NCI-H460 (cell line): ENCODE data around the gene C16orf89. TPM values are rescaled to one million over a fixed set of nuclear protein-coding genes. Genes with fewer than 3 reads are reported as not detected.

Experiments used
- DNase-seq: peaks from one replicate; pipeline ENCODE4 v3.0.0-alpha.2; 2016; ENCODE audit warnings: low read depth; ENCODE audit errors: extremely low read depth
- total RNA-seq: library from RNA; depleted of rRNA; stranded (reverse); fragments of >200 nt; shearing (Covaris generic); gene quantifications from 2 replicates; pipeline ENCODE4 v1.2.3, GENCODE V29; 2014

Gene C16orf89
- total RNA-seq, 1 experiment from 2014 or later, result not detected

DNA sequence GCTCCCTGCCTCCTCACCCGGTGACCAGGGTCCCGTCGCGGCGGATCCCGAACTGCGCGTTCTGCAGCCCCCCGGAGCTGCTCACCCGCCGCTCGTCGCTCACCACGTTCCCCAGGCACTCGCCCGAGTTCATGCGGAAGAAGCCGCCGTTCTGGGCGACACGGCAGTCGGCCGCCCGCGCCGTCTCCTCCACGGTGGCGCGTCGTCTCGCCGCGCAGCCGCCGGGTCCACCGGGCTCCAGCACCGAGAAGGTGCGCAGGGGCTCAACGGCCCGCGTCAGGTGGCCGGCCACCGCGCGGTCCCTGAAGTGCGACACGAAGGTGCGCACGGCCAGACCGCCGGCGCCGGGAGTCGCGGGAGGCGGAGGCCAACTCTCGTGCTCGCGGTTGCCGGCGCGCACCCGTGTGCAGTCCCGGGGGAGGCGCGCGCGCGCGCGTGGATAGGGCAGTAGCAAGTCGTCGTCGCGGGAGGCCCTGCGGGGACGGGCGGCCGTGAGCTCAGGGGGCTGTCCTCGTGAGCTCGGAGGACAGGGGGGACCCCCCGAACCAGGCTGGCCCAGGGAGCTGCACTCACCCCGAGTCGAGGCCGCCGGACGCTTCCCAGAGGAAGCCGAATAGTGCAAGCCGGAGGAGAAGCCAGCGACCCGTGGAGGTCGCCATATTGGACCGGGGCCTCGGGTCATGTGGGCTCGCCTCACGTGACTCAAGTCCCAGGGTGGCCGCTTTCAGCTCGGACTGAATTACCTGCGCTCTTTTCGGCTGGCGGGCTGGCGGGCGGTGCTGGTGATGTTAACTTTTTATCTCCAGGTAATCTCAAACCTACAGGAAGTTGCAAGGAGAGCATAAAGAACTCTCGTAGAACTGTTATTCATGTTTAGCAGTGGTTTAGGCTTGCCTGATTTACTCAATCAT, 32.2 kb downstream of the C16orf89 start, which contains the start of gene NAGPA:
TSS of gene NAGPA (minus strand) at position 680 of the 911 bp plus-strand sequence. CDS start at position 659, 21 bp downstream.
- peak; percentile 77 for DNase-seq

DNA sequence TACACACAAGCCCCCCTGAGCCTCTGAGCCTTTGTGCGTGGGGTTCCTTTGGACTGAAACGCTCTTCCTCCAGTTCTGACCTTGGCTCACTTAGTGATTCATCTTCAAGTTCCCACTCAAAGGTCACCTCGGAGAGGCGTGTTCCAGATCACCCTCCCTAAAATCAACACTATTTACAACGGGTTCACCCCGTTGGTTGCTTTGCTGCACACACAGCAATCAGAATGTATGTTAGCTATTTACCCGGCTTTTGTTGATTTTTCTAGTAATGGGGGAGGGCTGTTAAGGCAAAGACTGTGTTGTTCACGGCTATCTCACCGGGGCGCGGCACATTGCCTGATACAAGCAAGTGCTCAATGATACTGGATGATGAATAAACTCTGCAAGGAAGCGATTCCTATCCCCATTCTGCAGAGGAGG, 33.0 kb downstream of the C16orf89 start:
- DNase-seq, result no peak

DNA sequence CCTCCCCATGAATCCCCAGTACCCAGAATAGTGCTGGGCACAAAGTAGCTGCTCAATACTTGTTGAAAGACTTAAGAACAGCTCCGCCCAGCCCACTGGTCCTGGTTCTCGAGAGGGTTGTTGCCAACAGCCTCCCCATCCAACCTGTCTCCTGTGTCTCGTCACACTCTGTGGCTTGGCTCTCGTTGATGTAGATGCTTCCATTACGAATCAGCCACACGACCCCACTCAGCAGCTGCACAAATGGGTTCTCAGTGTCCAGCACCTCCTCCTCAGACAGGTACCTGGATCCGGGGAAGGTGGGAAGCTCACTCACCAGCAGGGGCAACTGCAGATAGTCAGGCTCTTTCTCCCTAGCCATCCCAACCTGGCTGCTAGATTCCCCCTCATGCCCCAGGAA, 34.2 kb downstream of the C16orf89 start:
- DNase-seq, result no peak

DNA sequence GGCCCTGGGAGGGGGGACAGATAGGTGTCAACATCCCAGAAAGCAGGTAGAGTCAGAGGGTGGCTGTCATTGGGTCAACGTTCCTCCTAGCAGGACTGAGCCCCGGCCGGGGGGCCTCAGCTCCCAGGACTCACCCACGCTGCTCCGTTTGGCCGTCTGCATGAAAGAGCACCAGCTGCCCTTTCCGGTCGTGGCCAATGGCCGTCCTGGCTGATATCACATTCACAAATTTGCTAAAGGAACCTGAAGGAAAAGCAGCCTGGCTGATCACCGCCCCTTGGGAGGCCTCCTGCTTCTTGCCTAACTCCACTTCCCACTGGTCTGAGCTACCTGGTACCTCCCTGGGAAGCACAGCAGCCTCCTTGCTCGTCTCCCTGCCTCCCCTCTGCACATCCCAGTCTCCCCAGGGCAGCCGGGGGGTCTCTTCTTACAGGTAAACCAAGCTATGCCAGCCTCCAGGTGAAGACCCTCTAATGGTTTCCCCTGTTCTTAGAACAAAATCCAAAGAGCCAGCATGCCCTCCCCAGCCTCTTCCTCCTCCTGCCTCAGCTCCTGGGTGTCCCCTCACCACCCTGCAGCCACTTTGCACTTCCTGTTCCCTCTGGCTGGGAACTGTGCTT, 35.4 kb downstream of the C16orf89 start:
- DNase-seq, result no peak

DNA sequence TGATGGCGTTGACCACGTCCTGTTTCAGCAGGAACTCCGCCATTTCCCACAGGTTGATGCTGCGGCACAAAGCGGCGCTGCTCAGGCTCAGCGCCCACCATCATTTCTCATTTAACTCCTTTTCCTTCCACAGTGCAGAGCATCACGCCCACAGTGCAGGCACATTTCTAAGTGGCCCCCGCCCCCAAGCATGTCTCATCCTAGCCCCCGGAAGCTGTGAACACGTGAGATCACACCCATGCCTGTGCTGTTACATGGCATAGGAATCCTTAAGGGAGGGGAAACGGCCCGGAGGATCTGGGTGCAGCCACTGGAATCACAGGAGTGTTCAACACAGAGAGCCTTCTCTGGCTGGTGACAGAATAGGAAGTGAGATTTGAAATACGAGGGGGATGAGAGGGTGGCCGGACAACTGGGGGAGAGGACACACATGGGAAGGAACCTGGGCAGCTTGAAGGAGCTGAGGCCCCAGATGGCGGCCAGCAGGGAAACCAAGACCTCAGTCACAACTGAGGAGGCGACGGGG, 36.7 kb downstream of the C16orf89 start:
- no peak for DNase-seq

DNA sequence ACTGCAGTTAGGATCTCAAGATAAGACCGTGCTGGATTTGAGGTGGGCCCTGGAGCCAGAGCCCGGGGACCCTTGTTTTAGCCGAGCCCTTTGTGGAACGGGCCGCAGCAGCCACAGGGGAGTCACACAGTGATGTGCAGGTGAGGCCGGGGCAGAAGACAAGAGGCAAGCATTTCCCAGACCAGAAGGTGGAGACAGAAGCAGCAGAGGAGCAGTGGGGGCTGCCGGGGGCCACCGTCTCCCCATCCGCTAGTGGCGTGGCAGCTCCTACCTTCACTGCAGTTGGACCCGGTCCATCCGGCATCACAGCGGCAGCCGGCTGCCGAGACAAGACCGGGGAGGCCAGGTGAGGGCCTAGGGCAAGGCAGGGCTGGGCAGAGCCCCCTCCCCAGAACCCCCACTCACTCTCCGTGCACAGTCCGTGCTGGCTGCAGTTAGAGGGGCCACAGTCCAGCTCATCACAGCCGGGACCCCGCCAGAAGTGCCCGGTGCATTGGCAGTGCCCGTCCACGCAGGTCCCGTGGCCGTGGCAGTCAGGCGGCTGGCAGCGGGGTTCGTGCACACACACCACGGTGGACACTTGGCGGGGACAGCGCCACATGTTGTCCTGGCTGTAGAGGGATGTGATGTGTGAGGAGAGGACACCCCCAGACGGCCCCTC, 38.1 kb downstream of the C16orf89 start:
- DNase-seq, result no peak

DNA sequence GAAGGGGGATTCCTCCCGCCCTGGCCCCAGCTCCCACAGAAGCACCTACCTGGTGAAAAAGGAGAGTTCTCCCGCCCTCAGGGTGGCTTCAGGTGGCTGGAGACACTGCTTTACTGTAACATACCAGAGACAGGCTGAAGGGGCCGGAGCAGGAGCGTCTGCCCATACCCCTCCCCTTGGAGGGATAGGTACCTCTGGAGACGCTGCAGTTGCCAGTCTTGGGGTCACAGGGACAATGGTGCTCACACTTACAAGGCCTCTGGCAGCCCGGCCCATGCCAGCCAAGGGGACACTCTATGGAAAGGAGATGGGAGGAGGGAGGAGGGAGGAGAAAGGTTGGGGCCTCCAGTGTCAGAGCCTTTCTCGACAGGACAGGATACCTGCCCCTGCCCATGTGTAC, 38.7 kb downstream of the C16orf89 start:
- DNase-seq, result no peak

DNA sequence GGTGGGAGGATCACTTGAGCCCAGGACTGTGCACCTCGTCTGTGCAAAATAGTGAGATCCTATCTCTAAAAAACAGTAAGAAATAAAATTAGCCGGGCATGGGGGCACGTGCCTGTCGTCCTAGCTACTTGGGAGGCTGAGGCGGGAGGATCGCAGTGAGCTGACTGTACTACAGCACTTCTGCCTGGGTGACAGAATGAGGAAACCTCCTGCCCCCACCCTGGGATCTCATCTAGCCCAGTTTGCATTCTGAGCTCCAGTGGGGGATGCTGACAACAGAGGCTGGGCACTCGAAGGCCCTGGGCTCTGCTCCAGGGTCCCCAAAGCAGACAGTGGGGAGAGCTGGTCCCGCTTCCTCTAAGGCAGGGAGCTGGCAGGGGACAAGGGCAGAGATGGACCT, 39.1 kb downstream of the C16orf89 start:
- no peak for DNase-seq

DNA sequence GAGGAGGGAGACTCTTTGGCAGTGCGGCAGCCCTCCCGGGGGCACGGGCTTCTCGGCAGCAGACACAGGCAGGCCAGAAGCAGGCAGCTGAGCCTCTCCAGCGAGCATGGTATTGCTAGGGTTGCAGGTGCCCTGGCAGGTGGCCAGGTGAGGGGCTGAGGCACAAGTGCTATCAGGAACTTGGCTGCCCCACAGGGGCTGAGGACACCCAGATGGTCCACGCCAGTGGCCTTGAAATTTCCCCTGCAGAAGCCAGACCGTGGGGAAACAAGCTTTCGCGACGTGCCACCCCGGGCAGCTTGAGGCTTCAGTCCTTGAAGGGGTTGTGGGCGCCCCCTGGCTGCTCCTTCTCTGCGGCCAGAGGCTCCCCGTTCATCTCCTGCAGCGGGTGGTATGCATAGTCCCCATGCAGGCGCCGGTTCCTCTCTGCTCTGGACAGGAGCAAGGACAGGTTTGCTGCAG, 40.6 kb downstream of the C16orf89 start:
- no peak for DNase-seq

DNA sequence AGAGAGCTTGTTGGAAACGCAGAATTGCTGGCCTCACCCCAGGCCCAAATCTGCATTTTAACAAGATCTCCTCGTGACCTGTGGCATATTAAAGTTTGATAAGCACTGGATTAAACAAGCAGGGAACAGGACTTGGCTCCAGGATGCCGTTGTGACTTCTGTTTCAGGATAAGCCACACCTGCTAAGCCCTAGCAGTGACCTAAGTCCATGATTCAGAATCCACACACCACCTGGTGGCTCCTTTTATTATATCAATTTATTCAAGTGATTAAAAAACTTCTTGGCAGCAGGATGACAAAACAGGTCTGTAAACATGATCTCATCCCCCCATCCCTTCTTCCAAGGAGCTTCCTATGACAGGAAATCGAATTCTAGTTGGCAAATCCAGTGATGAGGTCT, 41.1 kb downstream of the C16orf89 start:
- DNase-seq, result peak; percentile 20

DNA sequence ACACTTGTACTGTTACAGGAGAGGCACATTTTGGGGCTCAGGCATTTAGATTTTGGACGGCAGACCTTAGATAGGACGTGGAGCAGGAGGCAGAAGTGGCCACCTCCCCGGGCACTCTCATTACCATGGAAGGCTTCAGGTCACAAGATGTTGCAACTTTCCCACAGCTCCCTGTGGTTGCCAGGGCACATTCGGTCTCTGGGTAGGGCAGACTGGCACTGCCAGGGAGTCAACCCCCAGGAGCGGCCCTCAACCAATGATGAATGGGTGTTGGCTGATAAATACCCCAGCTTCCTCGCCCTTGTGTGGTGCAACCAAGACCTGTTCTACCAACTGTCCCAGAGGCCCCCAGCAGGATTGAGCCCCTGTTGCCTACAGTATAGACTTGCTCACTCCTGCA, 43.2 kb downstream of the C16orf89 start:
- no peak for DNase-seq

DNA sequence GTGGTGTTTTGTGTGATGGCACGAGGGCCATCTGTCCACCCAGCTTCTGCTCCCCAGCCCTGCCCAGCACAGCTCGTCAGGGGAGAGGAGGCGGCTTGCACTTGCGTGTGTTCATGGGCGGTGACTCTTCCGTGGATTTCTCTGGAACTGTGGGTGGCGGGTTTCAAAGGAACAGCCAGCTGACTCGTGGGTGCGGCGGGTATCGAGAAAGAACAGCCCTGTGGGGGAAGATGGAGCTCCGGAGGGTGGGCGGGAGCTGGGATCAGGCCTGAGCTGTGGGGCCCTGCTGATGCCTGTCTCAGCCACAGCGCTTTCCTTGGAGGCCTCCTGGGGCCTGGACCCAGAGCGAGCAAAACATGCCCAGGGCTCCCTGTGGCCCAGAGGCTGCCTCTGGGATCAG, 45.2 kb downstream of the C16orf89 start:
- DNase-seq, result no peak

DNA sequence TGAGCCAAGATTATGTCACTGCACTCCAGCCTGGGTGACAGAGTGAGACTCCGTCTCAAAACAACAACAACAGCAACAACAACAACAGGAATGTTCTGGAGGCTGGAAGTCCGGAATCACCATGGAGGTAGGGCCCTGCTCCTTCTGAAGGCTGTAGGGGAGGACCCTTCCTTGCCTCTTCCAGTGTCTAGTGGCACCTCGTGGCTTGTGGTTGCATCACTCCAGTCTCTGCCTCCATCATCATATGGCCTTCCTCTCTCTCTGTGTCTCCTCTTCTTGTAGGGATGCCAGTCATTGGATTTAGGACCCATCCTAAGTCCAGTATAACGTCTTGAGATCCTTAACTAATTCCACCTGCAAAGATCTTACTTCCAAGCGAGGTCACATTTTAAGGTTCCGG, 46.0 kb downstream of the C16orf89 start:
- DNase-seq, result no peak

DNA sequence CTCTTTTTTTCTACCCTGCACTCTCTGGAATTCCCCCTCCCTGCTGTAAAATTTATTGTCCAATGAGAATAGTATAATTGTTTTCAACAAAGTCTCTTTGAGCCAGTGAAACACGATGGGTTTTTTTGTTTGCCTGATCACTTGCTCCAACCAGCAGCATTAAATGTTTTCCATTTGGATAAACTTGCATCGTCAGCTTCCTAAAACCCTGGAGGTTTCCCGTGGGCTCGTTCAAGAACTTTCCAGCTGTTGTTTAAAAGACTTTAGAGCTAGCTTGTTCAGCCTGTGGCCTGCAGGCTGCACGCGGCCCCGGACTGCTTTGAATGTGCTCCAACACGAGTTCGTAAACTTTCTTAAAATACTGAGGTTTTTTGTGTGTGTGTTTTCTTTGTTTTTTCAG, 47.0 kb downstream of the C16orf89 start:
- DNase-seq, result no peak

DNA sequence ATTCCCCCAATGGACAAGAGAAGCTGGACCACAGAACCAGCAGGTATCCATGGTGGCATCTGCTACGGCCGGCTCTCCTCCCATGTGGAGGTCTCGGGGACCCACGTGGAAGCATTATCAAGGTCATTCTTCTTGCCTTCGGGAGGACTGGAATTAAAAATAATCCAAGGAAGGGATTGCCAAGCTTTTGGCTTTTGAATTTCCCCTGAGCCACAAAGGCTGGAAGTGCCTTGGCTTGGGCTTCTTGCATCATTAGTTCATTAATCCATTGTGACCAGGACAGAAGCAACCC, 48.1 kb downstream of the C16orf89 start:
- no peak for DNase-seq

DNA sequence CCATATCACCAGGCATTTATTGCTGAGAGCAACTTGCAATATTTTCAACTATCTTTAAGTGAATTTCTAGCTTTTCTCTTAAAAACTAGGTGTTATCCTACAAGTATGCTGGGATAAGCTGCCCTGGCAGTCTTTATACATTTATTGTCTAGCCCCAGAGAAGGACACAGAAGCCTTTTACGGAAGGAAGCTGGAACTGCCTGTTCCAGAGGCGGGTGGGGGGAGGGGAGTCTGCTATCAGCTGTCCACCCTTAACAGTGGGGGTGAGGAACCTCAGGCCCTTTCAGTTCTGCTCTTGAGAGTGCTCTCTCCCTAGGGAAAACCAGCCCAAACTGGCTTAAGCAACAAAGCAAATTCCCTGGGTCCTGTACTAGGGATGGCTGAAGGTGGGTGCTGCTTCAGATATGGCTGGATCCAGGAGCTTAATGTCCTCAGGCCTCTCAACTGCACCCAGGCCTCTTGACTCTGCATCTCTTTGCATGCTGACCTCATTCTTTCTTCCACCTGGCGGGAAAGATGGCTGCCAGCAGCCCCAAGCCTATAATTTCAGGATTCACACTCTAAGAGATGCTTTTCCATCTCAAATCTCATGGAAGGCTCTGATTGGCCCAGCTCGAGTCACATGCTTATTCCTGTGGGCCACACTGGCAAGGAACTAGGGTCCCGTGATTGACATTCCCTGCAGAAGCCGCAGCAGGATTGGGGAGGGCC, 48.6 kb downstream of the C16orf89 start:
- no peak for DNase-seq

DNA sequence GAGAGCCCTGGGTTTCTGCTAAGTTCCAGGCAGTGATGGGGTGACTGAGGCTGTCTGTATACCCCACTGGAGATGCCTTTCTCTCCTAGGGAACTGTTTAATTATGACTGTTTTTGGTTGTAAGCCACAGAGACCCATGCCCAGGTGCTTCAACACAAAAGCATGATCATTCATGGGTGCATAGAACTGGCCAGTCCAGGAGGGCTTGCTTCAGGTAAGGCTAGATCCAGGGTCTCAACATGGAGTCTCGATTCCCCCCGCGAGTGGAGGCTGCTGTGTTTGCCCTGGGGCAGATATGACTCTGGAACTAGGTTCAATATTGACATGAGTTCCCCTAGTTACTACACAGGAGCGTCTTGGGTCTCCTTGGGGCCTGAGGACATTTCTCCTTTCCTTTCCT, 49.9 kb downstream of the C16orf89 start:
- no peak for DNase-seq

DNA sequence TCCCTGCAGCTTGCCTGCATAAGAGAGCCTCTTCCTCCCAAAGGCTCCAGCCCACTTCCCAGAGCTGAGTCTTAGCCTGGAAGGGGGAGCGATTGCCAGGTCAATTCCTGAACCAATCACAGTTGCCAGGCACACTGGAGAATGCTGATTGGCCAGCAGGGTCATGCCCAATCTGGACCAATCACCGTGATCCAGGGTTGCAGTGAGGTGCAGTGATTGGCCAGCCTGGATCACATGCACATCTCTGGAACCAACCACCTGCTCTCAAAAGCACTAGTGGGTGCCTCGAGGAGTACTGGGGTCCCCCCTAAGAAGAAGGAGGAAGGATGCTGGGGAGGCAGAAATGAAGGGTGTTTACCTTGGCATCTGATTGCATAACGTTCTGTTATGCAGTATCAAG, 50.4 kb downstream of the C16orf89 start:
- no peak for DNase-seq

DNA sequence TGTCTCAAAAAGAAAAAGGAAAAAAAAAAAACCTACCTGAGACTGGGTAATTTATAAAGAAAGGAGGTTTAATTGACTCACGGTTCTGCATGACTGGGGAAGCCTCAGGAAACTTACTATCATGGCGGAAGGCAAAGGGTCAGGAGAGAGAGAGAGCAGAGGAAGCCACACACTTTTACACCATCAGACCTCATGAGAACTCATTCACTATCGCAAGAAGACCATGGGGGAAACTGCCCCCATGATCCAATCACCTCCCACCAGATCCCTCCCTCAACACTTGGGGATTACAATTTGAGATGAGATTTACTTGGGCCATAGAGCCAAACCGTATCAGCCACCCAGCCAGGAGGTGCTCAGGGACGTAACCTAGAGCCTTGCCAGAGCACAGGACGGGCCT, 52.9 kb downstream of the C16orf89 start:
- DNase-seq, result no peak

DNA sequence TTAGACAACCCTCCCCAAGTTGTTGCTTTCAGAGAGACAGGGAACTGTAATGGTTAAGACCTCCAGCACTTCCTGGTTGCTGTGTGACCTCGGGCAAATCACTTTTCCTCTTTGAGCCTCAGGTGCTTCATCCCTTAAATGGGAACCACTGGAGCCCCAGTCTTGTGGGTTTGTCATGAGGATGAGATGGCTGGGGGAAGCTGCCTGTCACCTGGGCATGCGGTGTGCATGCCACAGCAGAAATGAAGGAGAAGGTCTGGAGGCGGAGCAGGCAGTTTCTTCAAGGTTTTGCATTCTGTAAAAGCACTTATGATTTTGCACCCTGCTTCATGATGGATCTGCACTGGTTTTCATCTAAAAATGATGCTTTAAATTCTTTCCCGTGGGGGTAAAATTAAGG, 54.1 kb downstream of the C16orf89 start:
- no peak for DNase-seq
